Loucy (cell line): ENCODE results near the gene RIIAD1.

ENCODE experiments used
- EZH2phosphoT487 ChIP-seq: fragments of 200-600 bp; IDR thresholded peaks from 2 replicates; pipeline ENCODE4 v1.6.1; 2018; ENCODE audit warnings: antibody characterized with exemption, mild to moderate bottlenecking, moderate library complexity, borderline replicate concordance
- TF ChIP-seq, protein P1 (sequence below): fragments of 200-600 bp; sonication (generic); conservative IDR thresholded peaks from 2 replicates; pipeline ENCODE4 v1.5.1; 2014; ENCODE audit warnings: mild to moderate bottlenecking, antibody characterized with exemption, low read length

DNA sequence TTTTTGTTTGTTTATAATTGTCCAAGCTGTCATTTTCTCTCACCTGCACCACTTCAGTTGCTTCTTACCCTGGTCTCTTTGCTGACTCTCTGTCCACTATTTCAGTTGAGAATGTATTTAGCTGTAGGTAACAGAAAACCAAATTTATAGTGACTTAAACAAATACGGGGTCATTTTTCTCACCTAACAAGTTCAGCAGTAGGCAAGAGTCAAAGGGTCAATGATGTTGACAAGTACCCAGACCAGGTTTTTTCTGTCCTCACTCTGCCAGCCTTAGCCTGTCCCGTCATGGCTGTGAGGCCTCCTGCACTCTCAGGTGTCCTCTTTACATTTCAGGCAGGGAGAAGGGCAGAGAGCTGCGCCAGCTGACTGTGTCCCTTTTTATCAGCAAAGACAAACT, 11.8 kb downstream of the RIIAD1 start:
- TF ChIP-seq, protein P1, sequence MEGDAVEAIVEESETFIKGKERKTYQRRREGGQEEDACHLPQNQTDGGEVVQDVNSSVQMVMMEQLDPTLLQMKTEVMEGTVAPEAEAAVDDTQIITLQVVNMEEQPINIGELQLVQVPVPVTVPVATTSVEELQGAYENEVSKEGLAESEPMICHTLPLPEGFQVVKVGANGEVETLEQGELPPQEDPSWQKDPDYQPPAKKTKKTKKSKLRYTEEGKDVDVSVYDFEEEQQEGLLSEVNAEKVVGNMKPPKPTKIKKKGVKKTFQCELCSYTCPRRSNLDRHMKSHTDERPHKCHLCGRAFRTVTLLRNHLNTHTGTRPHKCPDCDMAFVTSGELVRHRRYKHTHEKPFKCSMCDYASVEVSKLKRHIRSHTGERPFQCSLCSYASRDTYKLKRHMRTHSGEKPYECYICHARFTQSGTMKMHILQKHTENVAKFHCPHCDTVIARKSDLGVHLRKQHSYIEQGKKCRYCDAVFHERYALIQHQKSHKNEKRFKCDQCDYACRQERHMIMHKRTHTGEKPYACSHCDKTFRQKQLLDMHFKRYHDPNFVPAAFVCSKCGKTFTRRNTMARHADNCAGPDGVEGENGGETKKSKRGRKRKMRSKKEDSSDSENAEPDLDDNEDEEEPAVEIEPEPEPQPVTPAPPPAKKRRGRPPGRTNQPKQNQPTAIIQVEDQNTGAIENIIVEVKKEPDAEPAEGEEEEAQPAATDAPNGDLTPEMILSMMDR, result no peak
- TF ChIP-seq EZH2phosphoT487, result no peak
